HL-60 (cell line): ENCODE measurements around the gene TANGO2.

ENCODE experiments used
- CTCF ChIP-seq: IDR thresholded peaks from one replicate; pipeline ENCODE4 v1.5.1; 2011; ENCODE audit warnings: low read length, control low read depth, inconsistent platforms; ENCODE audit not compliant: insufficient read depth
- GABPA ChIP-seq: IDR thresholded peaks from 2 replicates; pipeline ENCODE4 v1.6.1; 2012; ENCODE audit warnings: low read depth
- POLR2AphosphoS5 ChIP-seq: IDR thresholded peaks from 2 replicates; pipeline ENCODE4 v1.6.1; 2012; ENCODE audit warnings: low read depth
- REST ChIP-seq: IDR thresholded peaks from 2 replicates; pipeline ENCODE4 v1.6.1; 2012; ENCODE audit warnings: low read depth; ENCODE audit not compliant: insufficient replicate concordance

GRCh38 chr22:19987394-19988306 lies 33.3 kb upstream of the TANGO2 start:
- TF ChIP-seq POLR2AphosphoS5 (no peak), CTCF (no peak), REST (no peak), GABPA (no peak)
